ENCODE data around the gene BCL2.
"Not testable (repeated sequence)": the region's sequence is repeated elsewhere in the genome, so short reads cannot be mapped to it uniquely, and the experiment has no call there.

BCL2 gene

DNA sequence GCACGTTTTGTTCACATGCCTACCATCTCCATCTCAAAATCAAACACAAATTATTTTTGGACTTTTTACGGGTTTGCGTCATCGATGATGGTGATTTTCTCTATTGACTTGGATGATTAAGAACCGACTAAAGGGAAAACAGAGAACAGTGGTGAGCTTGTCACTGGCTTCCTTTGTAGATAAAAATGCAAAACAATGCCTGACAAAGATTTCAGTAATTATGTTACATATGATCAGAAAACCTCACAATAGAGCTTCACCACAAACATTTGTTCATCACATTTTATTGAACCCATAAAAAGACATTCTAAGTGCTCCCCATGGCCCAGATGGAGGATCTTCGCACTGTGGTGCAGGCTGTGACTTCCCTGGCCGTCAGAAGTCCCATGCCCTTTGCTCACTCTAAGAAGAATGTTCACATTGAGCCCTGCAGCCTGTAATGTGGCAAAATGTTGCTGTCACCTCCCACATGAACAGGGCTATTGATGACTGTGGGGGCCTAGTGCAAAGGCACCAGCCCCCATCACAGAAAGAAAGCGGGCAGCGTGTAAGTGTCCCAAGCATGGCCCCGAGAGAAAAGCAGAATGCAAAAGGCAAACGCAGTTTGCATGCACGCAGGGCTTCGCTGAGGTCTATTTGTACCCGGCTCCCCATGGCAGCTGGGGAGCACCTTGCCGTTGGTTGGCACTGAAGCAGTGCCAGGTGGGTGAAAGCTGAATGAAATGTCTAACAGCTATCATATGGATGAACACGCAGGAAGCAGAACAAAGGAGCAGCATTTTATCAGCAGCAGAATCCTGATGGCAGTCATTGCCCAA lies 60.6 kb downstream of the BCL2 start:
- DNase-seq (ENCODE audit: low read depth, low spot score): no peak

DNA sequence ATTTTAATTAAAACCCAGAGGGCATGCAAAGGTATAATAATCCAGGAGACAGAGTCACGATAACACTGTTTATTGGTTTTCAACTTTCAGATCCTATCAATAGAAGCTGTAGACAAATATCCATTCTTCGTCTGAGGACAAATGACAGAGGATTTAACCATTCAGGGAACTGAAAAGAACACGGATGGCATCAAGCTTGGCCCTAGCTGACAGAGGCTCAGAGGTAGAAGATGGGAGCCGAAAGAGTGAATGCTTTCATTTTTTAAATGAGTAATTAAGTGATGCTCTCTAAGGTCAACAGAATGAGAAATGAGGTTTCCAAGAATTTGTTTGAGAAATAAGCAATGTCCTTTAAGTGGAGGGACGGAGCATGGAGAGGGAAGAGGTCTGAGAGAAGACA lies 62.1 kb downstream of the BCL2 start:
- DNase-seq (ENCODE audit: low read depth, low spot score): no peak

DNA sequence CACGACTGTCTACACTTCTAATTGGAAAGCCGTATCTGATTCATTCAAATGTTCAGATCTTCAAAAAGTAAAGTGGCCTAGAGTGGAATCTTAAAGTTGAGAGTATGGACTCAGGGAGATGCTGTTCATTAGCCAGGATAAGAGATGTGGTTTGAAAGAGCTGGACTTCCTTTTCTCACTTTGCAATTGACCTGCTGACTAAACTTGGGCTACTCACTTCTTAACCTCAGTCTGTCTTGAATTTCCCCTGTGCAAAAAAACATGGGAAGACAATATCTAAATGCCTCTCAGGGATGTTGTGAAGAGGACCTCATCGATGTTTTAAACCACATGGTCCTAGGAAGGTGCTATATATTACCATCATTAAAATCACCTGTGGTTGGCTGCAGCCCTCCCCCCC lies 64.1 kb downstream of the BCL2 start:
- no peak for DNase-seq (ENCODE audit: low read depth, low spot score)

DNA sequence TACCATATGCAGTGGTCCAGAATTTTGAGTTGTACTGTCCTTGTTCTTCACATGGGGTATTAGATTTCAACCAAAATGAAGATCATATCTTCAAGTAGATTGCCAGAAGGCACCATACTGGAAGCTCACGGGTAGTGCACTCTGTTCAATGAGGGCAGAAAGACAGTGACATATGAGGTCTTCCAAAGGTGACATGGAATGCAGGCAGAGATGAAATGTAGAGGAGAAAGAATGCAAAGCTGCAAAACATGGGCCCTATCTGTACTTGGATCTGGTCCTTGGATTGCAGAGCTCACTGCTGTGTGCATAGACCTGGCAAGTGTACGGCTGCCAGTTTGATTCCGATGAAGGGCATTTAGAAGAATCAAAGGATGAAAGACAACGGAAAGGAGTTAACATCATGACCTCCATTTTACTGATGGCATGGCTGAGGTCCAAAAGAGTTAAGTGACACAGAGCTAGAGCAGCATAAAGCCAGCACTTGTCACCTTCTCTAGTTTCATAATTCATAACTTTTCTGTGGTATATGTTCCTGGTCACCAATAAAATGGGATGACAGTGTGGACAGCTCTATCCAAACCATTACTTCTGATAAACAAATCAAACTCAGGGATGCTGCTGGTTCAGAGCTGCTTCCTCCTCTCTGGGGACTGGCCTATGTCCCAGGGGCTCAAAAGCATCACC lies 64.7 kb downstream of the BCL2 start:
- DNase-seq (ENCODE audit: low read depth, low spot score): no peak

DNA sequence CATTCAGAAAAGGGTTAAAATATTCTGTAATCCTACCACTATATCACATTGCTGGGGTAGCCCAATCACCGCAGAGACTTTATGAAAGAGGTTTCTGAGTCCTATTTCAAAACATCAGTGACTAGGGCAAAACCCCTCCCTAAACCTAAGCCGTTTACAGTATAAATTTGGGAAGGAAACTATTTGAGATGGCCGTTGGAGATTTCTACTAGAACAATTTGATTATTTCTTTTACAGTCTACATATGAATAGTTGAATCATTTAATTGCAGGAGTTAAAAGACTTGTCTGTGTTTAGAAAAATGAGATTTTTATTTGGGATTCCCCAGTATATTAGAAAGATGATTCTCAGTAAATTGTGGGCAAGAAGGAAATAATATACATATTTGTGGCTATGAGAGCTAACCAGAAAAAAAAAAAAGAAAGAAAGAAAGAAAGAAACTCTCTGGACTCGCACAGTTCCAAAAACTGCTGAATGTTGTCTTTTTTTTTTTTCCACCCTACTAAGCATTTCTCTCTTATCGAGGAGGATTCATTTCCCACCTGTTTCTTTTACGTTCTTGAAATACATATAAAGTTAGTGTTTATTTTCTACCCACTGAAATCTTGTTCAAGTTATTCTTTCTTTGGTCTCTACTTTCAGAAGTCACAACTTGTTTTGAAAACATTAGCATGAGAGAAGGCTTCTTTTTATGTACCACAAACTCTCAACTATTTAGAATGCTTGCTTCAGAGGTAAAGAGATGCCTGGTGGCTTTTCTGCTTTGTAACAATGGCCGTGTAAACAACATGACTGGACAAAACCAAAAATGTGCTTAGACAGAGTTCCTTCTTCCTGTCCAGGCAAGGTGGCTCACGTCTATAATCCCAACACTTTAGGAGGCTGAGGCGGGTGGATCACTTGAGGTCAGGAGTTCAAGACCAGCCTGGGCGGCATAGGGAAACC lies 65.9 kb downstream of the BCL2 start:
- DNase-seq (ENCODE audit: low read depth, low spot score): no peak

DNA sequence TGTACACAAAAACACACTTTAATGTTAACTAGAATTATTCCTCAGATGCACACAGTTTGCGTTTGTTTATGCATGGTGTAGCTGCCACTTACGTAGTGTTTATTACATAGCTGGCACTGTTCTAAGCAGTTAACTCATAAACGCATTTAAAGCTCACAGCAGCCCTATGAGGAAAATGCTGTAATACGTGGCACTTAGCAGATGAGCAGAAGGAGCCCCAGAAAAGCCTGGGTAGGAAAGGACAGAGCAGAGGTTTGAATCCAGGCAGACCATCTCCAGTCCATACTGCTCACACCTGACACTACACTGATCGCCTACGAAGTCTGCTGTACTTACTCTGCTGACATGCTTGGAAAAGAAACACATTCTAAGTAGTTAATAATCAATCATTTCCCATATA lies 66.6 kb downstream of the BCL2 start:
- DNase-seq (ENCODE audit: low read depth, low spot score): no peak

DNA sequence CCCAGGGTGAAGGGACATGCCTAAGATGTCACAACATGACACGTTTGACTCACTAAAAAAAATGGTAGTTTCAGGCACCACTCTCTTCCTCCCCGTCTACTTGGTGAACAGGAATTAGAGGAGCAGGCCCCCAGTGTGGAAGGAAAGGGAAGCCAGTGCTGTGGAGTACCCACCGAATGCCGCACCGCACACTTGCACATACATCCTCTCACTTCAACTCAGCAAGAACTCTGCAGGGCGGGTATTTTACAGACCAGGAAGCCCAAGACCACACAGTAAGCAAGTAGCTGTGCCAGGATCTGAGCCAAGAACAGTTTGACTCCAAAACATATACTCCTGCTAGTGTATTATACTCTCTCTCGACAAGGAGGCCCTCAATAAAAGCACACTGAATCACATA lies 69.8 kb downstream of the BCL2 start:
- DNase-seq (ENCODE audit: low read depth, low spot score): no peak

DNA sequence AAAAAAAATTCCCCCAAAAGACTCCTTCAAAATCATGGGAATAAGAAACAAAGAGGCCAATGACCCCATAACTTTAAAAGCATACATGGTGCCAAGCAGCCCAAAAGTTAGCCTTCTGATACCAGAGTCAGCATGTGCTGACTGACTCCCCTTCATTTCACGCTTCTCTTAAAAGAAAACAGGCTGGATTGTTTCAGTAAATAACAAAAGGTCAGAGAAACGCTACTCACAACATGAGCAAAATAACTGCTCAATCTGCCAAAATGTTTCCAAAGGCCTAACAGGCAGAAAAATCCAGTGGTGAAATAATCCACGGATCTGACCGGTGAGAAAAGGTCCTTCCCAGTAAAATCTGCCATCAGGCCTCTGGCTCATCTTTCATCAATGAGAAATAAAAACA lies 71.6 kb downstream of the BCL2 start:
- no peak for DNase-seq (ENCODE audit: low read depth, low spot score)

DNA sequence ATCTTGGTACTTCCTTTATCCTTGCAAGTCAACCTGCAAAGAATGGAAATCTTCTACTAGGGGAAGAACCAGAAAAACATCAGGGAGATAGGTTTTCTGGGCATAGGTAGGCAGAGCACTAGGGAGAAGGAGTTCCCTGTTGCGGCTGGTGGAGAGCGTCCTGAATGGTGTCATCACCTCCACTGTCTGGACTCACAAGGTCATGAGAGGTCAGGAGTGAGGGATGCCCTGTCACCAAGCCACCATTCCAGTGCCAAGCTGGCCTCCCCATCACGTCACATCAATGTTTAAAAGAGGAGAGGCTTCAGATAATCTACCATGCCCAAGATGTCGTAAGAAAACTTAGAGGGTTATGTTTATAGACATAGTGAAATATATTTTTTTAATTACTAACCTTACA lies 72.1 kb downstream of the BCL2 start:
- no peak for DNase-seq (ENCODE audit: low read depth, low spot score)

DNA sequence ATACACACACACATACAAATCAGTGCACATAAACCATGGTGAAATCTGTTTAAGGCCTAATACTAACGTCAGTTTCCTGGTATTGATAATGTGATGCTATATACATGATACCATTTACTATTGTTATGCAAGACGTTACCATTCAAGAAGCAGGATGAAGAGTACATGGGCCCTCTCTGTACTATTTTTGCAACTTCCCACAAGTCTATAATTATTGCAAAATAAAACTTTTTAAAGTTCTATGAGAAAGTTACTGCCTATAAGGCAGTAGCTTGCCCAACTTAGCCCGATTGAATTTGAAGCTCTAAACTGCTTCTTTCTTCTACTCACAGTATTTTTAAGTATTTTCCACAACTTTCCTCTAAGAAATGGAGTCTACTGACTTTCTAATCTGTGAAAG lies 74.0 kb downstream of the BCL2 start:
- no peak for DNase-seq (ENCODE audit: low read depth, low spot score)

DNA sequence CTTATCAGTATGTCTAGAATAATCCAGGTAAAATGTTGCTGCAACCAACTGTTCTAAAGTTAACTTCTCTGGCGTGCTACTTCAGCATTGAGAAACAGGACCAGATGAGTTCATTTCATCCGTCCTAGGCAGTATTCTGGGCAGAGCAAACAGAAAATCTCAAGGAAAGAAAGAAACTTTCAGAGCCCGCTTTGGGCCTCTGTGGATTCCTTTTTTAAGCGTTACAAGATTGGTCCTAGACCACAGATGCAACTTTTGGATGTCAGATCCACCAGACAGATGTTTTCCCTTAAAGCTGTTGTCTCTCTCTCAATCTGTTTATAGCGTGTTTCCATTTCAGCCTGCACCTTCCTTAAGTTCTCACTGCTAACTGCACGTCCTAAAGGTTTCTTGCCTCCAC lies 75.0 kb downstream of the BCL2 start:
- DNase-seq (ENCODE audit: low read depth, low spot score): no peak

DNA sequence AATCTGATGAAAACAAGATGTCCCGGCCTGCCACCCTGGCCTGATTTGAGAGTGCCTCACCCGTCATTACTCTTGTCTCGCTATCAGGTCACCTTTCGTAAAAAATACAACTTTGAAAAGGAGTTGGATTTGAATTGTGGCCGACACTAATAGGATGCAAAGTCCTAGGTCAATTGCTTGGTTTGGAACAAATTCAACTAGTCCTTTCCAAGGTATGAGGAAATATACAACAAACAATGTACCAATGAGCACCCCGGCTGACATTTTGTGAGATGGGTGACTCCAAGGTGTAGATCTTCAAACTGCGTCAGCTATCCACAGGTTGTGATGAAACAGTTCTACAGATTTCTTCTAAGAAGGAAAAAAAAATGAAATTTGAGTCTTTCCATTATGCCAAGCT lies 77.8 kb downstream of the BCL2 start:
- DNase-seq (ENCODE audit: low read depth, low spot score): no peak

DNA sequence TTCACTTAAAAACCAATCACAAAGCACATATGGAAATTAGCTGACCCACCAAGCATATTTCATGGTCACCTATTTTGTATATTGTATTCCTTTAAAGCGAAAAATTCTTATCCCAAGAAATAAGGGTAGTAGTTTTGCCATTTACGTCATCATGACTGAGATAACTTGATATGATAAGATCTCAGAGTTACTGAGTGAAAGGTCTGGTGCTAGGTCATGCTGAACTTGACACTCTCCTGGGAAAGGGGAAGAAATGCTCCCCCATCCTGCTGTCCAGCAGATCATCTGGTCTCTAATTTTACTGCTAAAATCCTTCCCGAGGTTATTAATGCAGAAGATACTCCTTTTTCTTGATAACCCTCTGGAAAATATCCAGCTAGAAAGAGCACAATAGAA lies 78.3 kb downstream of the BCL2 start:
- DNase-seq (ENCODE audit: low read depth, low spot score): no peak

DNA sequence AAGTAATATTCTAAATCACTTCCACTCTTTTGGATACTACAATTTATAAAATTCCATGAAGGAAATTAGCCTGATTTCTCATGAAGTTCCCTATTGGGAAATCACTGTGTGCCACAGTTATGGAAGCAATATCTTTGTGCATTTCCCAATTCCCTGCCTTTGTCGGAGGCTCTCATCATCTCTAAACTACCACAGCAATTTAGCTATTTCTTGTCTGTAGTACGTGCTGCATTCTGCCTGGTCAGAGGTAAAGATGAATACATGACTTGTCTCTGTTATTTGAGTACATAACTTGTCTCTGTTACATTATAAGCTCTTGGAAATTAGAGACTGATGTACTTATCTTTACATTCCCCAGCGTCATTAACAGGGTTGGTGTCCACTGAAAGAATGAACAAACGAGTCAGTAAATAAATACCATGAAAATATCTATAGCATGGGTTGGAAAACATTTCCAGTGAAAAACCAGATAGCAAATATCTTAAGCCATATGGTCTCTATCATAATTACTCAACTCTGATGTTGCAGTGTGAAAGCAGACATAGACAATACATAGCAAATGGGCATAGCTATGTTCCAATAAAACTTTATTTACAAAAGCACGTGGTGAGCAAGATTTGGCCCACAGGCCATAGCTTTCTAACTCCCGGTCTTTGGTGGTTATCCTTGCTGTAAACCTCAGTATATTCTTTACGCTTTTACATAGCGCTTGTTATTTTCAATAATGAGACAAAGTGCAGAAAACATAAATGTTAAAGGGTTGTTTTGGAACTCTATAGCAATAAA lies 78.8 kb downstream of the BCL2 start:
- no peak for DNase-seq (ENCODE audit: low read depth, low spot score)

DNA sequence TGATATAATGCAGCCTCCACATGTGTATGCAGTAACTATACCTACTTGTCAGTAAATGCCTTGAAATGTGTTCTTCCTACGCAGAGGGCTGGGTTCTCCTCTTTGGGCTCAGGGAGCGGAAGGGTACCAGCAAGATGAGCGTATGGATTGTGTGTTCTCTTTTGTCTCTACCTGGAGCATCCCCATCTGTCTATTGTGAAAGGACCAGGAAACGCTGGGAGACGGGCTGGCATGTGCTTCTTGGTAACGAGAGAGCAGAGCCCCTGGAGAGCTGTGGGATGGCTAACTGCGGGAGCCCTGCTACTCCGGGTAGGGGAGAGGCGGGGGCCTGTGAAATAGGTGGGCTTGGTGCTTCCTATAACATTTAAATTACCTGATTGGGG lies 80.9 kb downstream of the BCL2 start:
- no peak for DNase-seq (ENCODE audit: low read depth, low spot score)

DNA sequence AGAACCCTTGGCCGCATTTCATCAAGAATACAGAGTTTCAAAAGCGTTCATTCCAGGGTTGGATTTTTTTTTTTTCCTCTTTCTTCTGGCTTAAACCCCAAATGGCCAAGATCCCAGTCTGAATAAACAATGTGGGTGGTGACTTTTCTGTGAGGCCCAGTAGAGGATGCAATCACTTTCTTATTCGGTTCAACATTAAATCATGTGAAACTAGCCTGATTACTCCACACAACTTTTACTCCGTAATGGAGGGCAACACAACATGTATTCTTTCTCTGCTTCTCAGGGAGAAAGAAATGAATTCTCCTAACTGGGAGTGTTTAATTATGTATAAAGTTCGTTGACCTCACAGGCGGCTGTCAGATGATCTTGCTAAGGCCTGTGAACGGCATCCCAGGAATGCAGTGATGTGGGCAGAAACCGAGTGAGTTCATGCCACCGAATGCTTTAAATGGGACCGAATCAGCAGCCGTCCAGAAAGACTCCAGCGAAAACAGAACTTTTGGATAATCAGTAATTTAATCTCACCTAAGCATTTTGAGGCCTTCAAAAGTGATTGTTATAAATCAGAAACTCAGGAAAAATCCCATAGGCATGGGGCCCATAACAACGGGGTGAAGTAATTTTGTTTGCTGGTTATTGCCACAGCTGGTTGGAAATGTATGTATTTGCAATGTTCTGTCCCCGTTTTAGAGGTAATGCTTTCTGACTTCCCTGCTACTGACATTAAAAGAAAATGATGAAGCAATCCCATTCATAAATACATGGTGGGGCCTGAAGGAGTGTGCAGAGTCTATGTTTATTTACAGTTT lies 81.5 kb downstream of the BCL2 start:
- no peak for DNase-seq (ENCODE audit: low read depth, low spot score)

DNA sequence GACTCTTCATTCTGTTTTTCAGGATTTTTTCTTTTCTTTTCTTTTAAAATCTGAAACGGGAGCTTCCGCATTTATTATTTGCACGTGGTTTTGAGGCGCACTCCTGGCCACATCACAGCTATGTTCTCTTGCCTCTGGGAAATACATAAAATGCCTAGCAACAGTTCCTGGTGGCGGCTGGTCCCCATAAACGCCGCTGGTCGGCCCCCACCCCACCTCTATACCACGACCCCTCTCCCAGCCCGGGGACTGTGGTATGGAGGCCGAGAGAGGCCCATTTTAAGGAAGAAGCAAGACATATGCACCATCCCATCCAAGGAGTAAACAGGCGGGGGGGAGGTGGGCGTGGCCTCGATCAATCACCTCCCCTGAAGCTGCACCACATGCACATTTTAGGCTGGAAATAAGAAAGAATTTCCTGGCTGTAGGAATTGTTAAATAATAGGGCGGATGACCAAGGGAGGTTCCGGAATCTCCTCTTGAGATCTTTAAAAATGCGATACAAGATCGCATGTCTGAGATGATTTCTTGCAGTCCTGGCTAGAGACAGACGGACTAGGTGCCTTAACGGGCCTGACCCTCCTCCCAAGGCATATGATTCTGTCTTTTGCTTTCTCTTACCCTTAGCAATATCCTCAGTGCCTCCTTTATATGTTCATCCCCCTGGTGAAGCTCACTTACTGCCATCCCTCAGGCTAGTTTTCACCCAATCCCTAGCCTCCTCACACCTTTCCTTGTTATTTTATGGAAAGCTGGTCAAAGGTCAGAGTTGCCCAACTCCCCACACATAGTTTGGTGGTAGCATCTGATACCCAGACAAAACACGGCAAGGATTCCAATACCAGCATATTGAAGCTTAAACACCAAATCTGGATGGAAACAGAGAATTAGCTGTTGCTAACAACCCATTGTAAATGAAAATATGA lies 82.4 kb downstream of the BCL2 start:
- DNase-seq (ENCODE audit: low read depth, low spot score): no peak

DNA sequence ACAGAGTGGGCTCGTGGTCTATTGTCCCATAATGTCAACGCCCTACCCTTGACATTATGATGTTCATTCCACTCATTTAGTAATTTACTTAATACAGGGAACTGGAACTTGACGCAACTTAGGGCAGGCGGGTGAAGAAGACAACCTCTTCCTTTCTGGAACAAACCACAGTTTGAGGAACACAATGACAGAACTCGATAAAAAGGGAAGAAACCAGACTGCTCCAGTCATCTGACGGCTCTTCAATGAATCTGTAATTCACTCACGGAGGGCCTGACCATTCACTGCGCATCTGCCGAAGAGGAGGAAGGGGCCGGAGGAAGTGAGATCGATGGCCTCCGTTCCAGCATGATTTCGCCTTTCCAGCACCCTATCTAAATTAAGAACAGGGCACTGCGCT lies 83.2 kb downstream of the BCL2 start:
- DNase-seq (ENCODE audit: low read depth, low spot score): no peak

DNA sequence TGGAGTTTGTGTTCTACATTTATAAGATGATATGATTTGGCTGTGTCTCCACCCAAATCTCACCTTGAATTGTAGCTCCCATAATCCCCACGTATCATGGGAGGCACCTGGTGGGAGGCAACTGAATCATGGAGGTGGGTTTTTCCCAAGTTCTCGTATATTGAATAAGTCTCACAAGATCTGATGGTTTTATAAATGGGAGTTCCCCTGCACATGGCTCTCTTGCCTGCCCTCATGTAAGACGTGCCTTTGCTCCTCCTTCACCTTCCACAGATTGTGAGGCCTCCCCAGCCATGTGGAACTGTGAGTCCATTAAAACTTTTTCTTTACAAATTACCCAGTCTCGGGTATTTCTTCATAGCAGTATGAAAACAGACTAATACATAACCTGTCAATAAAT lies 83.6 kb downstream of the BCL2 start:
- DNase-seq (ENCODE audit: low read depth, low spot score): not testable (repeated sequence)

DNA sequence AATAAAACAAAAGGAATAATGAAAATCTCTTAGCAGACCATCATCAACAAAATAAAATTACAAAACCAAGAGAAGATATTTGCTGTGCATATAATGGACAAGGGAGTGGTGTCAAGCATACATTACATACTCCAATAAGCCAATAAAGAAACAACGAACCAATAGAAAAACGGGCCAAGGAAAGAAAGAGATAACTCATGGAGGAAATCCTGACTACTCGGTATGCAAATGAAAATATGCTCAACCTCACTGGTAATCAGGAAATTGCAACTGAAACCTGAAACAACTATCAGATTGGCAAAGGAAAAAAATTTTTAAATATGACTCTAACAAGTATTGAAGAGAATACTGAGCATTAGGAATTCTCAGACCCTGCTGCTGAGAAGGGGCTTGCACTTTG lies 84.7 kb downstream of the BCL2 start:
- no peak for DNase-seq (ENCODE audit: low read depth, low spot score)

Measured in activated naive CD8-positive, alpha-beta T cell treated with anti-CD3 and anti-CD28 coated beads, Interleukin-2, amount 50 U/mL, for 16 hours (primary cell).